H9 (cell line): ENCODE measurements around the gene FAM43B. TPM values are rescaled to one million over a fixed set of nuclear protein-coding genes. Genes with fewer than 3 reads are reported as not detected.

Experiments used
- DNase-seq: peaks from one replicate; pipeline ENCODE4 v3.0.0-alpha.2; 2017
- H2AFZ ChIP-seq: one replicate; pipeline ENCODE4 v1.6.1; 2013; ENCODE audit warnings: mild to moderate bottlenecking, low read length, control low read depth, moderate library complexity
- H2AK5ac ChIP-seq: 2 replicates; pipeline ENCODE4 v1.6.1; 2013; ENCODE audit warnings: low read length, control low read depth, mixed read lengths; ENCODE audit not compliant: insufficient read length
- H2BK120ac ChIP-seq: one replicate; pipeline ENCODE4 v1.6.1; 2013; ENCODE audit warnings: low read depth, mild to moderate bottlenecking, low read length, control low read depth, inconsistent platforms; ENCODE audit not compliant: poor library complexity, severe bottlenecking
- H2BK12ac ChIP-seq: 2 replicates; pipeline ENCODE4 v1.6.1; 2013; ENCODE audit warnings: low read length, control low read depth, mixed read lengths, low read depth; ENCODE audit not compliant: insufficient read length
- H2BK15ac ChIP-seq: 2 replicates; pipeline ENCODE4 v1.6.1; 2013; ENCODE audit warnings: low read depth, low read length, control low read depth
- H2BK20ac ChIP-seq: one replicate; pipeline ENCODE4 v1.6.1; 2013; ENCODE audit warnings: low read depth, mild to moderate bottlenecking, low read length, control low read depth, inconsistent platforms; ENCODE audit not compliant: poor library complexity, severe bottlenecking
- H2BK5ac ChIP-seq: 2 replicates; pipeline ENCODE4 v1.6.1; 2013; ENCODE audit warnings: low read length, control low read depth, mixed read lengths; ENCODE audit not compliant: insufficient read length
- H3K14ac ChIP-seq: 2 replicates; pipeline ENCODE4 v1.6.1; 2013; ENCODE audit warnings: low read length, control low read depth; ENCODE audit not compliant: insufficient read depth
- H3K18ac ChIP-seq: 2 replicates; pipeline ENCODE4 v1.6.1; 2013; ENCODE audit warnings: low read depth, mild to moderate bottlenecking, mixed read lengths, low read length, control low read depth; ENCODE audit not compliant: insufficient read length
- H3K23ac ChIP-seq: 2 replicates; pipeline ENCODE4 v1.6.1; 2013; ENCODE audit warnings: low read length, control low read depth, mixed read lengths, low read depth; ENCODE audit not compliant: insufficient read length
- H3K23me2 ChIP-seq: 2 replicates; pipeline ENCODE4 v1.6.1; 2013; ENCODE audit warnings: low read depth, mild to moderate bottlenecking, mixed read lengths, low read length, control low read depth; ENCODE audit not compliant: insufficient read length, poor library complexity, severe bottlenecking
- H3K27ac ChIP-seq: 2 replicates; pipeline ENCODE4 v1.5.1; 2013; ENCODE audit warnings: low read length, control low read depth, mixed read lengths, low read depth; ENCODE audit not compliant: insufficient read length
- H3K27me3 ChIP-seq: 2 replicates; pipeline ENCODE4 v1.6.1; 2013; ENCODE audit warnings: low read length, control low read depth, inconsistent platforms; ENCODE audit not compliant: insufficient read depth
- H3K4ac ChIP-seq: 2 replicates; pipeline ENCODE4 v1.6.1; 2013; ENCODE audit warnings: low read depth, mild to moderate bottlenecking, control low read depth, inconsistent platforms, low read length, moderate library complexity
- H3K4me1 ChIP-seq: 2 replicates; pipeline ENCODE4 v1.6.1; 2013; ENCODE audit warnings: low read length, control low read depth, inconsistent platforms; ENCODE audit not compliant: insufficient read depth
- H3K4me2 ChIP-seq: 2 replicates; pipeline ENCODE4 v1.6.1; 2013; ENCODE audit warnings: low read length, control low read depth, mixed read lengths; ENCODE audit not compliant: insufficient read length, insufficient read depth
- H3K56ac ChIP-seq: 2 replicates; pipeline ENCODE4 v1.6.1; 2013; ENCODE audit warnings: low read depth, mild to moderate bottlenecking, mixed read lengths, low read length, control low read depth; ENCODE audit not compliant: insufficient read length
- H3K79me1 ChIP-seq: 2 replicates; pipeline ENCODE4 v1.6.1; 2013; ENCODE audit warnings: low read depth, mild to moderate bottlenecking, moderate library complexity, low read length, control low read depth, inconsistent platforms; ENCODE audit not compliant: insufficient read depth, poor library complexity, severe bottlenecking
- H3K79me2 ChIP-seq: 2 replicates; pipeline ENCODE4 v1.6.1; 2013; ENCODE audit warnings: low read length, control low read depth, inconsistent platforms; ENCODE audit not compliant: insufficient read depth
- H3K9ac ChIP-seq: 2 replicates; pipeline ENCODE4 v1.6.1; 2013; ENCODE audit warnings: low read length, control low read depth, mixed read lengths; ENCODE audit not compliant: insufficient read length; ENCODE audit errors: extremely low read depth
- H3K9me3 ChIP-seq: one replicate; pipeline ENCODE4 v1.6.1; 2013; ENCODE audit warnings: low read depth, low read length, inconsistent platforms; ENCODE audit not compliant: control insufficient read depth
- H3T11ph ChIP-seq: one replicate; pipeline ENCODE4 v1.6.1; 2013; ENCODE audit warnings: mild to moderate bottlenecking, low read length, control low read depth, inconsistent platforms
- H4K20me1 ChIP-seq: one replicate; pipeline ENCODE4 v1.6.1; 2013; ENCODE audit not compliant: control insufficient read depth, insufficient read length, insufficient read depth
- H4K5ac ChIP-seq: 2 replicates; pipeline ENCODE4 v1.6.1; 2013; ENCODE audit warnings: low read depth, mild to moderate bottlenecking, mixed read lengths, low read length, control low read depth; ENCODE audit not compliant: insufficient read length
- H4K8ac ChIP-seq: replicated peaks from 2 replicates; pipeline ENCODE4 v1.6.1; 2013; ENCODE audit warnings: low read length, control low read depth, mixed read lengths, low read depth; ENCODE audit not compliant: insufficient read length
- H4K91ac ChIP-seq: 2 replicates; pipeline ENCODE4 v1.6.1; 2013; ENCODE audit warnings: low read depth, mild to moderate bottlenecking, moderate library complexity, mixed read lengths, low read length, control low read depth; ENCODE audit not compliant: insufficient read length
- H3K27ac Mint-ChIP-seq, 3 experiments: 2 replicates in 2 of 3; 3 replicates in 1 of 3; pipeline ENCODE4 v1.8.0; 2020 to 2021; ENCODE audit warnings: mixed read lengths in 3 of 3, mild to moderate bottlenecking in 1 of 3, moderate library complexity in 1 of 3
- H3K27me3 Mint-ChIP-seq: 2 replicates; pipeline ENCODE4 v1.8.0; 2021; ENCODE audit warnings: low read depth, mild to moderate bottlenecking, moderate library complexity, mixed read lengths
- H3K36me3 Mint-ChIP-seq, 3 experiments: 2 replicates in 2 of 3; 3 replicates in 1 of 3; pipeline ENCODE4 v1.8.0; 2020 to 2021; ENCODE audit warnings: low read depth in 3 of 3, mixed read lengths in 3 of 3; ENCODE audit not compliant: insufficient read depth in 1 of 3
- H3K4me1 Mint-ChIP-seq, 2 experiments: 2 replicates each; pipeline ENCODE4 v1.8.0; 2020; ENCODE audit warnings: mixed read lengths in 2 of 2
- H3K4me3 Mint-ChIP-seq, 2 experiments: 2 replicates in 1 of 2; 3 replicates in 1 of 2; pipeline ENCODE4 v1.8.0; 2020 to 2021; ENCODE audit warnings: mild to moderate bottlenecking in 2 of 2, mixed read lengths in 2 of 2, moderate library complexity in 1 of 2
- H3K9me3 Mint-ChIP-seq, 2 experiments: 2 replicates in 1 of 2; 3 replicates in 1 of 2; pipeline ENCODE4 v1.8.0; 2020; ENCODE audit warnings: mild to moderate bottlenecking in 2 of 2, mixed read lengths in 2 of 2, moderate library complexity in 1 of 2
- CTCF ChIP-seq: fragments of 200-600 bp; sonication (generic); conservative IDR thresholded peaks from 3 replicates; pipeline ENCODE4 v1.8.0; 2021; ENCODE audit warnings: antibody characterized with exemption, mild to moderate bottlenecking
- WGBS: extraction: QIAGEN DNeasy Blood & Tissue Kit; methylation state at CpG from one replicate; pipeline ENCODE4 v1.1.7; 2013; ENCODE audit warnings: missing lambda C conversion rate, low lambda C conversion rate, mixed read lengths; ENCODE audit not compliant: insufficient read length; ENCODE audit errors: extremely low coverage; 5-methylcytosine and 5-hydroxymethylcytosine counted together
- total RNA-seq: library from RNA; stranded (reverse); gene quantifications from 2 replicates; pipeline ENCODE4 v1.2.1, GENCODE V29; 2021

FAM43B gene
- total RNA-seq, 1 experiment from 2014 or later = 0.22 TPM

- H3K4me2 ChIP-seq = no peak overlapping the region
- H3K18ac ChIP-seq = no peak overlapping the region
- no peak overlapping the region for H3K27ac ChIP-seq
- H2BK120ac ChIP-seq = no peak overlapping the region
- H3K23me2 ChIP-seq = no peaks in the 10 kb centered on the region
- H4K20me1 ChIP-seq = no peaks in the 10 kb centered on the region
- Mint-ChIP-seq H3K27ac (peak overlapping the region in 1 of 3 experiments; percentile 41; a peak in 1 of 7 replicates), H3K4me1 (peaks cover 3% of the 10 kb centered on the region in 2 experiments; a peak in 3 of 4 replicates), H3K9me3 (peaks cover 0 to 3% of the 10 kb centered on the region in 2 experiments; a peak in 2 of 5 replicates), H3K27me3 (peaks cover 2% of the 10 kb centered on the region; the same call in 1 of the 2 replicates), H3K4me3 (no peak overlapping the region), H3K36me3 (no peaks in the 10 kb centered on the region; a peak in 1 of 7 replicates)
- no peak overlapping the region for H3K56ac ChIP-seq
- DNase-seq = no peak
- no peaks in the 10 kb centered on the region for H3K9me3 ChIP-seq
- H2AK5ac ChIP-seq = no peak overlapping the region
- no CpG with 5 or more reads among the region's 5 CpGs for WGBS
- H3K79me1 ChIP-seq = no peaks in the 10 kb centered on the region
- H2BK5ac ChIP-seq = no peak overlapping the region
- no peak overlapping the region for H4K8ac ChIP-seq
- H3K4ac ChIP-seq = no peak overlapping the region
- no peak for TF ChIP-seq CTCF
- H3K4me1 ChIP-seq = no peaks in the 10 kb centered on the region
- H3T11ph ChIP-seq = no peak overlapping the region
- no peak overlapping the region for H2BK12ac ChIP-seq
- H2AFZ ChIP-seq = no peak overlapping the region
- H3K23ac ChIP-seq = no peak overlapping the region
- no peak overlapping the region for H3K9ac ChIP-seq
- H3K79me2 ChIP-seq = peaks cover 2% of the 10 kb centered on the region; the same call in 1 of the 2 replicates
- no peak overlapping the region for H4K91ac ChIP-seq
- H4K5ac ChIP-seq = no peak overlapping the region
- no peak overlapping the region for H2BK20ac ChIP-seq
- H3K27me3 ChIP-seq = no peaks in the 10 kb centered on the region
- H3K14ac ChIP-seq = no peak overlapping the region
- H2BK15ac ChIP-seq = no peak overlapping the region
Observed at GRCh38 chr1:20600156-20600555, 47.8 kb downstream of the FAM43B start.
